K562 (cell line): ENCODE data around the gene DDX23. TPM values are rescaled to one million over a fixed set of nuclear protein-coding genes. Genes with fewer than 3 reads are reported as not detected.
A peak's percentile ranks its signal among the peaks of the same experiment; 100 is the strongest.

Experiments
- ATAC-seq: fragments of 200-7000 bp; cut with Tn5 transposase; 3 replicates; pipeline ENCODE4 v1.9.1; 2020; ENCODE audit warnings: moderate library complexity
- BruUV-seq: library from RNA; stranded (reverse); fragments of 400-500 nt; replicated peaks from 2 replicates; lab custom pipeline; 2021; lab: Mats Ljungman, UMichigan
- CTCF ChIA-PET: fragments of 300-600 bp; formaldehyde crosslinking; extraction: SDS; loops from one replicate; lab custom pipeline; 2021; ENCODE audit warnings: low intra/inter-chr PET ratio; lab: Yijun Ruan, JAX
- POLR2A ChIA-PET: fragments of 300-600, 350-650 bp; sonication (Branson Sonifier 250); formaldehyde crosslinking; extraction: SDS; loops from one replicate; lab custom pipeline; 2021; ENCODE audit warnings: antibody characterized with exemption, inconsistent platforms; lab: Yijun Ruan, JAX
- DNase-seq, 4 experiments: peaks; one replicate each; pipeline versions ENCODE4 v3.0.0 to v3.0.0-alpha.2; 2011 to 2018; ENCODE audit warnings: low spot score in 3 of 4, mixed read lengths in 3 of 4; ENCODE audit errors: extremely low read depth in 1 of 4
- FAIRE-seq: peaks from 2 replicates; lab custom pipeline; 2011; peaks lifted over from hg19 to GRCh38; lab: Jason Lieb, UNC
- H2AFZ ChIP-seq: 2 replicates; pipeline ENCODE4 v1.6.0; 2011; ENCODE audit warnings: low read depth, low read length, control low read depth, inconsistent platforms
- H3K27ac ChIP-seq: fragments of 200-600 bp; 3 replicates; pipeline ENCODE4 v1.8.0; 2011; ENCODE audit warnings: low read depth, mild to moderate bottlenecking, control low read depth, inconsistent platforms, low read length, moderate library complexity, mixed read lengths; ENCODE audit errors: extremely low read depth
- H3K27me3 ChIP-seq, 2 experiments: fragments of 300-600 bp in 1 of 2; 2 replicates in 1 of 2; 3 replicates in 1 of 2; pipeline versions ENCODE4 v1.6.0 to v1.8.0; 2011; ENCODE audit warnings: inconsistent platforms in 2 of 2, low read length in 2 of 2, mild to moderate bottlenecking in 1 of 2, mixed read lengths in 1 of 2, moderate library complexity in 1 of 2; ENCODE audit not compliant: control insufficient read depth in 2 of 2, insufficient read depth in 2 of 2
- H3K36me3 ChIP-seq: fragments of 300-600 bp; 3 replicates; pipeline ENCODE4 v1.8.0; 2011; ENCODE audit warnings: mild to moderate bottlenecking, low read length, inconsistent platforms; ENCODE audit not compliant: control insufficient read depth, insufficient read depth
- H3K4me1 ChIP-seq, 2 experiments: fragments of 200-600 bp in 1 of 2; replicated peaks in 1 of 2; 2 replicates in 1 of 2; 3 replicates in 1 of 2; pipeline versions ENCODE4 v1.5.1 to v1.8.0; 2011; ENCODE audit warnings: inconsistent platforms in 2 of 2, low read length in 2 of 2, mild to moderate bottlenecking in 1 of 2, mixed read lengths in 1 of 2, moderate library complexity in 1 of 2; ENCODE audit not compliant: control insufficient read depth in 2 of 2, insufficient read depth in 2 of 2
- H3K4me2 ChIP-seq: 2 replicates; pipeline ENCODE4 v1.6.1; 2011; ENCODE audit warnings: low read length, control low read depth, inconsistent platforms, mixed read lengths; ENCODE audit not compliant: insufficient read depth
- H3K4me3 ChIP-seq: fragments of 200-600 bp; sonication (generic), shearing (Covaris generic); 2 replicates; pipeline ENCODE4 v1.5.1; 2016; ENCODE audit warnings: control low read depth, inconsistent platforms
- H3K79me2 ChIP-seq: fragments of 200-600 bp; 3 replicates; pipeline ENCODE4 v1.8.0; 2011; ENCODE audit warnings: low read length, inconsistent platforms; ENCODE audit not compliant: control insufficient read depth, insufficient read depth
- H3K9ac ChIP-seq, 2 experiments: 2 replicates each; pipeline versions ENCODE4 v1.6.0 to v1.6.1; 2011; ENCODE audit warnings: low read depth in 2 of 2, low read length in 2 of 2, control low read depth in 1 of 2, inconsistent platforms in 1 of 2, mild to moderate bottlenecking in 1 of 2, mixed read lengths in 1 of 2; ENCODE audit not compliant: insufficient read depth in 1 of 2
- H3K9me1 ChIP-seq: one replicate; pipeline ENCODE4 v1.6.0; 2011; ENCODE audit warnings: inconsistent platforms, mild to moderate bottlenecking, low read length, moderate library complexity; ENCODE audit not compliant: control insufficient read depth, insufficient read depth
- H3K9me3 ChIP-seq: replicated peaks from 2 replicates; pipeline ENCODE4 v1.5.1; 2011; ENCODE audit warnings: low read depth, low read length, inconsistent platforms; ENCODE audit not compliant: control insufficient read depth, insufficient read depth
- H4K20me1 ChIP-seq: replicated peaks from 2 replicates; pipeline ENCODE4 v1.6.1; 2011; ENCODE audit warnings: low read length, inconsistent platforms, mixed read lengths; ENCODE audit not compliant: control insufficient read depth, insufficient read depth
- ATF2 ChIP-seq: sonication (generic); formaldehyde crosslinking; IDR thresholded peaks from 2 replicates; pipeline ENCODE4 v1.8.1; 2022; ENCODE audit warnings: missing genetic modification reagents
- ATF6 ChIP-seq: sonication (generic); formaldehyde crosslinking; IDR thresholded peaks from 2 replicates; pipeline ENCODE4 v1.4.0; 2020; ENCODE audit warnings: mild to moderate bottlenecking, missing genetic modification reagents
- ERF ChIP-seq: fragments of 450-650 bp; formaldehyde crosslinking; IDR thresholded peaks from 2 replicates; pipeline ENCODE4 v1.4.0; 2020; ENCODE audit warnings: mild to moderate bottlenecking, mixed read lengths
- MAZ ChIP-seq, 2 experiments: fragments of 450-650 bp in 1 of 2; sonication (generic) in 1 of 2; formaldehyde crosslinking; IDR thresholded peaks in 1 of 2; conservative IDR thresholded peaks in 1 of 2; 2 replicates each; pipeline versions ENCODE4 v1.4.0 to v1.5.0; 2020; ENCODE audit warnings: mild to moderate bottlenecking in 1 of 2, missing genetic modification reagents in 1 of 2
- NFIC ChIP-seq: fragments of 450-650 bp; IDR thresholded peaks from 2 replicates; pipeline ENCODE4 v1.6.1; 2017; ENCODE audit warnings: mild to moderate bottlenecking, inconsistent platforms
- NFIX ChIP-seq: fragments of 250-450 bp; sonication (Bioruptor Pico); IDR thresholded peaks from 2 replicates; pipeline ENCODE4 v1.4.0; 2020; ENCODE audit warnings: low read depth, mild to moderate bottlenecking, moderate library complexity
- SMAD4 ChIP-seq: fragments of 250-450 bp; sonication (Bioruptor Pico); conservative IDR thresholded peaks from 2 replicates; pipeline ENCODE4 v1.8.0; 2021; ENCODE audit warnings: inconsistent platforms, mild to moderate bottlenecking, moderate library complexity
- TSHZ1 ChIP-seq: fragments of 250-450 bp; sonication (Bioruptor Pico); IDR thresholded peaks from 2 replicates; pipeline ENCODE4 v1.4.0; 2020; ENCODE audit warnings: mild to moderate bottlenecking, moderate library complexity
- ZBTB43 ChIP-seq: sonication (generic); formaldehyde crosslinking; IDR thresholded peaks from 2 replicates; pipeline ENCODE4 v1.8.0; 2023; ENCODE audit warnings: mild to moderate bottlenecking, missing genetic modification reagents
- ZBTB8A ChIP-seq: fragments of 450-650 bp; IDR thresholded peaks from 2 replicates; pipeline ENCODE4 v1.6.1; 2018; ENCODE audit warnings: mild to moderate bottlenecking, moderate library complexity; ENCODE audit not compliant: partially characterized antibody
- ZNF551 ChIP-seq: fragments of 250-450 bp; sonication (Bioruptor Pico); IDR thresholded peaks from 2 replicates; pipeline ENCODE4 v1.5.0; 2021; ENCODE audit warnings: mild to moderate bottlenecking, moderate library complexity
- WGBS: fragments of 100-300 bp; shearing (Covaris generic); methylation state at CpG from one replicate; pipeline ENCODE4 v1.1.6; 2016; ENCODE audit warnings: low coverage, mixed read lengths; ENCODE audit not compliant: insufficient coverage; ENCODE audit errors: missing lambda C conversion rate; 5-methylcytosine and 5-hydroxymethylcytosine counted together
- in situ Hi-C: fragments of 300-500 bp; cut with MboI; formaldehyde crosslinking; loops from 4 replicates; pipeline ENCODE4 v1.15.0; 2018; ENCODE audit warnings: inconsistent platforms, mixed read lengths
- intact Hi-C: fragments of 100-400 bp; cut with micrococcal nuclease; formaldehyde crosslinking; loops from 2 replicates; pipeline ENCODE4 v1.14.2; 2022
- polyA plus RNA-seq, 8 experiments: library from polyadenylated mRNA; depleted of rRNA in 4 of 8; stranded (reverse) in 5 of 8; unstranded in 3 of 8; fragments of >200 nt; fragmentation: Nextera tagmentation in 2 of 8; fragmentation: Illumina TruSeq in 1 of 8; extraction: Ambion mirVana in 2 of 8; extraction: Trizol in 1 of 8; gene quantifications; 2 replicates each; pipeline versions ENCODE4 v1.2.1 to v1.2.3, GENCODE V29; 2011 to 2014; ENCODE audit warnings: inconsistent platforms in 1 of 8, missing spikeins in 1 of 8
- total RNA-seq, 7 experiments: library from RNA; depleted of rRNA in 6 of 7; stranded (reverse); fragments of >200 nt in 6 of 7; fragmentation: Illumina TruSeq in 2 of 7; extraction: Trizol in 2 of 7; gene quantifications; 2 replicates each; pipeline versions ENCODE4 v1.2.1 to v1.2.3, GENCODE V29; 2011 to 2021; ENCODE audit warnings: low replicate concordance in 1 of 7

DDX23 gene
- total and polyA plus RNA-seq, 9 of the 15 experiments (the other 6 are each of a cell fraction or from before 2014, with no cell fraction given), result 32.4 to 138 (median 104) TPM

- ATAC-seq, result no peak
- H3K4me3 ChIP-seq, result no peak overlapping the region
- in situ Hi-C loops (loop anchor here (25.0 kb wide), 1 partner anchor 243 kb away; the partner anchor contains the start of gene OR8S1), intact Hi-C loops (no loop called here)
- no peaks in the 10 kb centered on the region for H3K9me1 ChIP-seq
- peaks cover 0 to 13% of the 10 kb centered on the region in 2 experiments; a peak in 3 of 5 replicates for H3K4me1 ChIP-seq
- FAIRE-seq, result no peak
- no peak for DNase-seq
- no peaks in the 10 kb centered on the region for H3K79me2 ChIP-seq
- no peaks in the 10 kb centered on the region for H3K9me3 ChIP-seq
- no TSS peak for BruUV-seq
- no peak overlapping the region for H2AFZ ChIP-seq
- H3K27me3 ChIP-seq, result peaks cover 29 to 74% of the 10 kb centered on the region in 2 experiments
- no peak overlapping the region for H3K4me2 ChIP-seq
- H3K36me3 ChIP-seq, result no peaks in the 10 kb centered on the region
- ChIA-PET POLR2A (interaction anchor here (1.0 to 1.2 kb wide), 2 partner anchors 8 to 24 kb away, joined by 3 to 4 read pairs; no protein-coding TSS in a partner anchor), CTCF (no interaction called here)
- WGBS, result 5% methylated on average over 11 of the region's 11 CpGs
- 0 out of 4 replicates have a peak overlapping the region, but pooled peaks of 1 of the 2 experiments have one; percentile 27 for H3K9ac ChIP-seq
- peaks cover 12% of the 10 kb centered on the region; the same call in 1 of the 2 replicates for H4K20me1 ChIP-seq
- H3K27ac ChIP-seq, result no peak overlapping the region
- TF ChIP-seq ATF6 (no peak), MAZ (CRISPR knock-in tag; conservative IDR thresholded peaks at IDR 0.05 in 1 of 2, IDR thresholded peaks at IDR 0.05 in 1 of 2) (no peak), TSHZ1 (CRISPR knock-in tag) (no peak), ZNF551 (CRISPR knock-in tag) (no peak), ERF (no peak), ZBTB43 (CRISPR knock-in tag) (no peak), NFIX (CRISPR knock-in tag) (no peak), NFIC (no peak), ZBTB8A (no peak), SMAD4 (CRISPR knock-in tag) (no peak), ATF2 (CRISPR knock-in tag) (no peak)
Observed at GRCh38 chr12:48780381-48781025, 71.5 kb downstream of the DDX23 start.
